Right atrium auricular region (tissue), 2 donors: ENCODE data around the gene ZNF185. TPM values are rescaled to one million over a fixed set of nuclear protein-coding genes. Genes with fewer than 3 reads are reported as not detected.
A peak's percentile ranks its signal among the peaks of the same experiment; 100 is the strongest.

Source experiments
- DNase-seq: peaks from one replicate; pipeline ENCODE4 v3.0.0-alpha.2; 2019; ENCODE audit warnings: low spot score
- H3K27ac ChIP-seq, 2 donors: fragments of 200-600 bp; sonication (generic); 1 replicate in 1 of 2; 2 replicates in 1 of 2; pipeline ENCODE4 v1.5.1; 2016 to 2019
- H3K27me3 ChIP-seq, 2 donors: fragments of 200-600 bp; sonication (generic); one replicate each; pipeline versions ENCODE4 v1.5.1 to v1.6.0; 2017 to 2019
- H3K36me3 ChIP-seq: fragments of 200-600 bp; sonication (generic); one replicate; pipeline ENCODE4 v1.5.1; 2016
- H3K4me1 ChIP-seq, 2 donors: fragments of 200-600 bp; sonication (generic); one replicate each; pipeline versions ENCODE4 v1.5.1 to v1.6.0; 2017 to 2019
- H3K4me3 ChIP-seq, 2 donors: fragments of 200-600 bp; sonication (generic); 1 replicate in 1 of 2; 2 replicates in 1 of 2; pipeline ENCODE4 v1.5.1; 2017 to 2019; ENCODE audit warnings: mild to moderate bottlenecking in 1 of 2, moderate library complexity in 1 of 2
- H3K9me3 ChIP-seq, 2 donors: fragments of 200-600 bp; sonication (generic); one replicate each; pipeline ENCODE4 v1.5.1; 2019
- total RNA-seq, 2 donors: library from RNA; depleted of rRNA; stranded (reverse); fragments of >200 nt; gene quantifications; one replicate each; pipeline ENCODE4 v1.1.0, GENCODE V29; 2016
- TF ChIP-seq, protein P1 (sequence below), 2 donors: fragments of 200-600 bp; sonication (generic); IDR thresholded peaks; one replicate each; pipeline ENCODE4 v1.5.1; 2019; ENCODE audit warnings: antibody characterized with exemption in 2 of 2

ZNF185 gene
- total RNA-seq, 2 donors from 2014 or later, result 1.3 to 2.0 TPM

DNA sequence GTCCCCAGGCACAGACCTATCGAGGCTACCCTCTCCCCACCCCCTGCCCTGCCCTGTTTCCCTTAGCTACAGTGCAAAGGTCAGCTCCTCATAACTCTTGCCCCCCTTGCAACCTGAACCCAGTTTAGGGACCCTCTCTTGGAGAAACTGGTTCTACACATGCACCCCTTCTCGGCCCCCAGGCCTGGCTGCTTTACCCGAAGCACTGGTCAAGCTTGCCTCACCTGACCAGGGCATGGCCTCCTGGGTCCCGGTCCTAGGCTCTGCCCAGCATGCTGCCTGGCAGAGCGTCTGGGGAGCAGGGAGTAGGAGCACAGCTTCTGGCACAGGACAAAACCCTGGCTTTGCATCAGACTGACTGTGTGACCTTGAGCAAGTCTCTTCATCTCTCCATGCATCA, 28.0 kb downstream of the ZNF185 start:
- no peaks in the 10 kb centered on the region for H3K9me3 ChIP-seq
- no peak overlapping the region for H3K27ac ChIP-seq
- no peaks in the 10 kb centered on the region for H3K36me3 ChIP-seq
- H3K4me1 ChIP-seq, result no peaks in the 10 kb centered on the region
- DNase-seq, result no peak
- H3K27me3 ChIP-seq, result no peaks in the 10 kb centered on the region
- no peak overlapping the region for H3K4me3 ChIP-seq
- TF ChIP-seq, protein P1, sequence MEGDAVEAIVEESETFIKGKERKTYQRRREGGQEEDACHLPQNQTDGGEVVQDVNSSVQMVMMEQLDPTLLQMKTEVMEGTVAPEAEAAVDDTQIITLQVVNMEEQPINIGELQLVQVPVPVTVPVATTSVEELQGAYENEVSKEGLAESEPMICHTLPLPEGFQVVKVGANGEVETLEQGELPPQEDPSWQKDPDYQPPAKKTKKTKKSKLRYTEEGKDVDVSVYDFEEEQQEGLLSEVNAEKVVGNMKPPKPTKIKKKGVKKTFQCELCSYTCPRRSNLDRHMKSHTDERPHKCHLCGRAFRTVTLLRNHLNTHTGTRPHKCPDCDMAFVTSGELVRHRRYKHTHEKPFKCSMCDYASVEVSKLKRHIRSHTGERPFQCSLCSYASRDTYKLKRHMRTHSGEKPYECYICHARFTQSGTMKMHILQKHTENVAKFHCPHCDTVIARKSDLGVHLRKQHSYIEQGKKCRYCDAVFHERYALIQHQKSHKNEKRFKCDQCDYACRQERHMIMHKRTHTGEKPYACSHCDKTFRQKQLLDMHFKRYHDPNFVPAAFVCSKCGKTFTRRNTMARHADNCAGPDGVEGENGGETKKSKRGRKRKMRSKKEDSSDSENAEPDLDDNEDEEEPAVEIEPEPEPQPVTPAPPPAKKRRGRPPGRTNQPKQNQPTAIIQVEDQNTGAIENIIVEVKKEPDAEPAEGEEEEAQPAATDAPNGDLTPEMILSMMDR (IDR thresholded peaks at IDR 0.05), result no peak

DNA sequence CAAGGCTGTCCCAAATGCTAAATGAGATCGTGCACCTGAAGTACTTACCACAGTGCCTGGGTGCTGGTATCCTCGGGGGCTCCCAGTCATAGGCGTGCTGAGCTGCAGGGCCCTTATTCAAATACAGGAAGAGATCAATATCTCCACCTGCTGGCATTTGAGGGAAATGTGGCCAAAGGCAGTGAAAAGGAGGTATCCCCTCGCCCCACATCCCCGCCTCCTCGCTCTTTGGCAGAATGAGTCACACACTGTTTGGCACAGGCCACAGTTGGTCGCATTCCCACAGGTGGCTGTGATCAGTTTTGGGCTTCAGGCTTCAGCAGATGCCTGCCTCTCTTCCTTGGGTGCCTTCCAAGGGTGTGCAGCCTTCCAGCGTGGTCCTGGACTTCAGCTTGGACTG, 28.4 kb downstream of the ZNF185 start:
- no peaks in the 10 kb centered on the region for H3K9me3 ChIP-seq
- no peaks in the 10 kb centered on the region for H3K4me1 ChIP-seq
- no peaks in the 10 kb centered on the region for H3K27me3 ChIP-seq
- H3K36me3 ChIP-seq, result no peaks in the 10 kb centered on the region
- TF ChIP-seq, protein P1 (IDR thresholded peaks at IDR 0.05), result peak in 1 of 2 donors; percentile 36
- no peak overlapping the region for H3K27ac ChIP-seq
- no peak for DNase-seq
- no peak overlapping the region for H3K4me3 ChIP-seq

DNA sequence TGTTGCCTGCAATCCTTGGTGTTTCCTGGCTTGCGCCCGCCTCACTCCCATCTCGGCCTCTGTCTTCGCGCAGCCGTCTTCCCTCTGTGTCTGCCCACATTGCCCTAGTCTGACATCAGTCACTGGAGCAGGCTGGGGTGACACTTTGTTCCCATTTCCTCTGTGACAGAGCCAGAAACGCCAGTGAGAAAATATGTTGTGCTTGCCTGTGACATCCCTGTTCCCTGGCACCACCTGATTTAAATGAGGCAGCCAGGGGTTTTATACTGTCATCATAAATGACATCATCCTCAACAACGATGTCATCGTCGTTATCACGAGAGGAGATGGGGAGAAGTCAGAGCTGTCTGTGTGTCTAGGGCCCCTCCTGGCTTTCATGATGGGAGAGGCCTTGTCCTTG, 29.1 kb downstream of the ZNF185 start:
- TF ChIP-seq, protein P1 (IDR thresholded peaks at IDR 0.05), result no peak
- H3K4me3 ChIP-seq, result no peak overlapping the region
- DNase-seq, result no peak

DNA sequence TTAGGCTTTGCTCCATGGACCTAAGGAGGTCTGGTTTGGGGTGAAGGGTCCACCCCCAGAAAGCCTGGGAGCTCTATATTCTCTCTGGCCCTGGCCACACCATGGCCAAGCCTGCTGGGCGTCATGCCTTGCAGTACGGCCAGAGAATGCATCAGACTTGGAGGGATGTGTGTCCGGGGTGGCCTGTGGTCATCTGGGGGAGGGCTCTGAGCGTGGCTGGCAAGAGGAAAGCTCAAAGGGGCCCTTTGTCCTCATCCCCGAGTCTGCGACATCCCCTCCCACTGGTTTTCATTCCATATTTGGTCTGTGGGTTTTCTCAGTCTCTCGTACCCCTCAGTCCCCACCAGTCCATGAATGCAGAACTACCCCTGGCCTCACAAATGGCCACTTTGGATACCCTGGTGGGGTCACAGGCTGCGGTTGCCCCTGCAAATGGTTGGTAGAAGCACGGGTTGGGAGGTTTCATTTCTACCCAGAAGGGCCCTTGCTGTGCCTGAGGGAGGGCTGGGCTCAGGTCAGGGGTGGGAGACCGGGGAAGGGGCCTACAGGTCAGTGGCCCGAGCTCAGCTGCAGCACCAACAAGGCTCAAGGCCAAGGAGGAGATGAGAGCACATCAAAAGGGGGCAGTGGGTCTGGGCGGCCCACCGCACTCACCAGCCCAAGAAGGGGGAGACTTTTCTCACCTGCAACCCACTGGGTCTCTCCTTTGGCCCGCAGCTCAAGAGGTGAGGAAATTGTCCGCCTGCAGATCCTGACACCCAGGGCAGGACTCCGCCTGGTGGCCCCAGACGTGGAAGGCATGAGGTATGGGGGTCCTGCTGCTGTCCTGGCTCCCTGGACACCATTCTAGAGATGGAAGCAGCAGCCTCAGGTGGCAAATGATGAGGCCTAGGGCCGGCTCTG, 30.2 kb downstream of the ZNF185 start:
- H3K27ac ChIP-seq, result no peak overlapping the region
- no peaks in the 10 kb centered on the region for H3K9me3 ChIP-seq
- no peak for DNase-seq
- H3K27me3 ChIP-seq, result no peaks in the 10 kb centered on the region
- H3K36me3 ChIP-seq, result no peaks in the 10 kb centered on the region
- no peak overlapping the region for H3K4me3 ChIP-seq
- TF ChIP-seq, protein P1 (IDR thresholded peaks at IDR 0.05), result no peak
- no peaks in the 10 kb centered on the region for H3K4me1 ChIP-seq

More for the DNA sequence above, 29.1 kb downstream of the ZNF185 start:
- Histone ChIP-seq H3K4me1 (no peaks in the 10 kb centered on the region), H3K27ac (no peak overlapping the region), H3K27me3 (no peaks in the 10 kb centered on the region), H3K36me3 (no peaks in the 10 kb centered on the region), H3K9me3 (no peaks in the 10 kb centered on the region)

DNA sequence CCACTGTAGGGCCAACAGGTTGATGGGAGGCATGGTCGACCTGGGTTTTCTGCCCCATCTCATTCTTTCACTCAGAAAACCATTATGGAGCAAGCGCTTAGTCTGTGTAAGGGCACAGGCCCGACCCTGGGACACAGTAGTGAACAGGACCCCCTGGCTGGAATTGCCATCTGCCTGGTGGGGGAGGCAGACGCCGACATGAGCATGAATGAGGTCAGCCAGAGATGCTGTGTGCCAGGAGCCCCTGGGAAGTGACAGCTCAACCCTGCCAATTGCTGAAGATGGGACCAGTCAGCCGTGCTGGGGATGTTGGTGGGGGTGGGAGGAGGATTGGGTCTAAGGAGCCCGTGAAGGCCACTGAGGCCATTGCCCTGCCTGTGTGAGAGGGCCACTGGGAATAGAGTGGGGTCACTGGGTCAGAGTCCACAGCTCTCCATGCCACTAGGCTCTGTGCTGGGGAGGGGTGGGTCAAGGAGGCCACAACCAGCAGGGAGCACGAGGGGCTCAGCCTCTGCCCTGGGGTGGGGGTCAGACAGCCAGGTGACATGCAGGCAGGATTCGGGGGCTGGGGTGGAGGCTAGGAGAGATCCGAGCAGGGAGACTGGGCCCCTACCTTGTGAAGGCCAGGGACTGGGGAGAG, 31.0 kb downstream of the ZNF185 start:
- H3K36me3 ChIP-seq, result no peaks in the 10 kb centered on the region
- H3K4me3 ChIP-seq, result no peak overlapping the region
- TF ChIP-seq, protein P1 (IDR thresholded peaks at IDR 0.05), result no peak
- H3K9me3 ChIP-seq, result no peaks in the 10 kb centered on the region
- no peak overlapping the region for H3K27ac ChIP-seq
- no peaks in the 10 kb centered on the region for H3K27me3 ChIP-seq
- no peak for DNase-seq
- H3K4me1 ChIP-seq, result no peaks in the 10 kb centered on the region
